ENCODE measurements around the gene PTCH1.

PTCH1 gene

DNA sequence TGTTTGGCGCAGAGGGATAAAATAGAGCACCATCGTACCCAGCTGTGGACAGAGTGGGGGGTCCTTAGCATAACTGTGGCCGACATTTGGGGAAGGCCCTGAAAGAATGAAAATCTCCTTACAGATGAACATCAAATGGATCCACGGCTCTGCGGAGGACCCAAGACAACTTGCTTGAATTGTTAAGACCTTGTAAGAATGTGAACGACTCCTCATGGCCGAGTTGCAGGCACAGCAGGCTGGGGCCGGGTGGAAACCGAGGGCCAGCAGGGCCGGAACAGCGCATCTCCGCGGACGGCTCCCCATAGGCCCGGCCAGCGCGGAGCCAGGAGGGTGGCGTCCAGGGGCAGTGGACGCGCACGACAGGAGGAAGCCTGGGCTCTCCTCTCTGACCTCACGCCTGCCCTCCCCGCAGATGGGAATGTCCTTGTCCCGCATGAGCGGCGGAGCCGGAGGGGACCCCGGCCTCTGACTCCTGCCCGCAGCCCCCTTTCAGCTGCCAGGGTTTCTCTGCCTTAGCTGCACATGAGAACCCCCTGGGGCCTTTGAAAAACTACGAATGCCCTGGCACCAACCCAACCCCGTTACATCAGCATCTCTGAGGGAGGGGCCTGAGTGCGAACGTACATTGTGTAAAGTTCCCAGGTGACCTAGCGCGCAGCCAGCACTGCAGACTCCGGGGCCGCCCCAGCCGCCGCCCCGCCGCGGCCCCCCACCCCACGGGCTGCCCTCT, 36.2 kb upstream of the PTCH1 start:
- H3K36me3 ChIP-seq (ENCODE audit: control insufficient read depth, insufficient read depth, low read length) = no peaks in the 10 kb centered on the region
- DNase-seq (ENCODE audit: extremely low read depth, insufficient read length) = no peak
- H3K27me3 ChIP-seq (replicated peaks; ENCODE audit: control insufficient read depth, insufficient read depth, low read length) = no peaks in the 10 kb centered on the region
- no peak overlapping the region for H3K4me3 ChIP-seq (replicated peaks; ENCODE audit: low read depth, low read length)
- TF ChIP-seq, protein P1, sequence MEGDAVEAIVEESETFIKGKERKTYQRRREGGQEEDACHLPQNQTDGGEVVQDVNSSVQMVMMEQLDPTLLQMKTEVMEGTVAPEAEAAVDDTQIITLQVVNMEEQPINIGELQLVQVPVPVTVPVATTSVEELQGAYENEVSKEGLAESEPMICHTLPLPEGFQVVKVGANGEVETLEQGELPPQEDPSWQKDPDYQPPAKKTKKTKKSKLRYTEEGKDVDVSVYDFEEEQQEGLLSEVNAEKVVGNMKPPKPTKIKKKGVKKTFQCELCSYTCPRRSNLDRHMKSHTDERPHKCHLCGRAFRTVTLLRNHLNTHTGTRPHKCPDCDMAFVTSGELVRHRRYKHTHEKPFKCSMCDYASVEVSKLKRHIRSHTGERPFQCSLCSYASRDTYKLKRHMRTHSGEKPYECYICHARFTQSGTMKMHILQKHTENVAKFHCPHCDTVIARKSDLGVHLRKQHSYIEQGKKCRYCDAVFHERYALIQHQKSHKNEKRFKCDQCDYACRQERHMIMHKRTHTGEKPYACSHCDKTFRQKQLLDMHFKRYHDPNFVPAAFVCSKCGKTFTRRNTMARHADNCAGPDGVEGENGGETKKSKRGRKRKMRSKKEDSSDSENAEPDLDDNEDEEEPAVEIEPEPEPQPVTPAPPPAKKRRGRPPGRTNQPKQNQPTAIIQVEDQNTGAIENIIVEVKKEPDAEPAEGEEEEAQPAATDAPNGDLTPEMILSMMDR (IDR thresholded peaks at IDR 0.05; ENCODE audit: insufficient read depth, low read length, poor library complexity, severe bottlenecking) = no peak

DNA sequence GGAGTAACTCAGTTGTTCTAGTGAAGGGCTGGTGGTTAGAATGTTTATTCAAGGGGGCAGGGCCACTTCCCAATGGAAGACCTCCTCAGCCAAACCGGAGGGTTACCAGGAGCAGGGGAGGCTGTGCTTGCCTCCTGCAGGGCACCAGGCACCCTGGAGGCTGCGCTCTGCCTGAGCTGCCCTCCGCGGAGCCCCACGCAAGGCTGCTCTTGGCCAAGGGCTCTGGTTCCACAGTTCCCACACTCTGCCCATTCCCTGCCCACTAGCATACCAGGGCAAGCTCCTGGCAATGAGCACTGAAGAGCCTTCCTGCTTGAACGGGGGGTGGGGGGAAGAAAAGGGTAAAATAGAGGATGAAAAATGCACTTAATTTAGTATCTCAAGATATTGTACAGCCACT, 35.5 kb upstream of the PTCH1 start:
- H3K27me3 ChIP-seq (replicated peaks; ENCODE audit: control insufficient read depth, insufficient read depth, low read length) = no peaks in the 10 kb centered on the region
- DNase-seq (ENCODE audit: extremely low read depth, insufficient read length) = no peak
- no peak overlapping the region for H3K4me3 ChIP-seq (replicated peaks; ENCODE audit: low read depth, low read length)
- no peaks in the 10 kb centered on the region for H3K36me3 ChIP-seq (ENCODE audit: control insufficient read depth, insufficient read depth, low read length)
- TF ChIP-seq, protein P1 (IDR thresholded peaks at IDR 0.05; ENCODE audit: insufficient read depth, low read length, poor library complexity, severe bottlenecking) = no peak

GRCh38 chr9:95551406-95551805, 34.6 kb upstream of the PTCH1 start:
- Histone ChIP-seq H3K27me3 (replicated peaks; ENCODE audit: control insufficient read depth, insufficient read depth, low read length) (no peaks in the 10 kb centered on the region), H3K36me3 (ENCODE audit: control insufficient read depth, insufficient read depth, low read length) (no peaks in the 10 kb centered on the region), H3K4me3 (replicated peaks; ENCODE audit: low read depth, low read length) (no peak overlapping the region)
- no peak for DNase-seq (ENCODE audit: extremely low read depth, insufficient read length)
- TF ChIP-seq, protein P1 (IDR thresholded peaks at IDR 0.05; ENCODE audit: insufficient read depth, low read length, poor library complexity, severe bottlenecking) = no peak

DNA sequence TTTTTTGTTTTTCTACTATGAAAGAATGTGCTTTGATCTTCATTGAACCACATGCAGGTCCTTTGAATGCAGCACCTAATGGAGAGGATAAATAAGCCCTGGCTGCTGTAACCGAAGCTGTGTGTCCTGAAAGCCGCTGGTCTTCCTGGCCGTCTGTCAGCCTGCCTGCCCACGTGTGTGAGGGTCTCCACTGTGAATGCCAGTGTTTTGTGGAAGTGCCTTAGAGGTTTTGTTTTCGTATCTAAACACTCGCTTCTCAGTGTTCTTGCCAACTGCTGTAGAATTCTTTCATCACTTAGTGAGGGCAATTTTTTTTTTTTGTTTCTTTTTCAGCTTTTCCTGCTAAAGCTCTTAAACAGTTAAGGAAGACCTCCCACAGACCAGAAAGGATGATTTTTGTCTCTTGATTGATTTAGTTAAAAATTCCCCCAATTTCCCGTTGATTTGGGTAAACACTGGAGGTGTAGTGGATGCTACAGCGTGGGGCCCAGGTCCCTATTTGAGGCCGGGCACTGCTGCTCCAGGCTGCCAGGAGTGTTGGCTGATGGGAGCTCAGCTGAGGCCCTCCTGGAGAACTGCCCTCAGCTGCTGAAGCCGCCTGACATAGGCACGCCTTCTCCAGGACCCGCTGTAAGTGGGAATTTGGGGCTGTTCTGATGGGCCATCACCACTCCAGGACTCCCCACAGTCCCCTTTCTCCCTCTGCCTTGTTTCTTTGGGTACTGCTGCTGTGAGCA, 29.2 kb upstream of the PTCH1 start:
- Histone ChIP-seq H3K36me3 (ENCODE audit: control insufficient read depth, insufficient read depth, low read length) (no peaks in the 10 kb centered on the region), H3K27me3 (replicated peaks; ENCODE audit: control insufficient read depth, insufficient read depth, low read length) (peaks cover 2% of the 10 kb centered on the region; the same call in 1 of the 2 replicates), H3K4me3 (replicated peaks; ENCODE audit: low read depth, low read length) (no peak overlapping the region)
- TF ChIP-seq, protein P1 (IDR thresholded peaks at IDR 0.05; ENCODE audit: insufficient read depth, low read length, poor library complexity, severe bottlenecking) = no peak
- no peak for DNase-seq (ENCODE audit: extremely low read depth, insufficient read length)

GRCh38 chr9:95533996-95534680, 17.4 kb upstream of the PTCH1 start:
- TF ChIP-seq, protein P1 (IDR thresholded peaks at IDR 0.05; ENCODE audit: insufficient read depth, low read length, poor library complexity, severe bottlenecking) = no peak
- no peaks in the 10 kb centered on the region for H3K36me3 ChIP-seq (ENCODE audit: control insufficient read depth, insufficient read depth, low read length)
- H3K27me3 ChIP-seq (replicated peaks; ENCODE audit: control insufficient read depth, insufficient read depth, low read length) = no peaks in the 10 kb centered on the region; the same call in none of the 2 replicates
- no peak for DNase-seq (ENCODE audit: extremely low read depth, insufficient read length)
- H3K4me3 ChIP-seq (replicated peaks; ENCODE audit: low read depth, low read length) = no peak overlapping the region
